ENCODE measurements around the gene CAPN10.

Gene CAPN10

DNA sequence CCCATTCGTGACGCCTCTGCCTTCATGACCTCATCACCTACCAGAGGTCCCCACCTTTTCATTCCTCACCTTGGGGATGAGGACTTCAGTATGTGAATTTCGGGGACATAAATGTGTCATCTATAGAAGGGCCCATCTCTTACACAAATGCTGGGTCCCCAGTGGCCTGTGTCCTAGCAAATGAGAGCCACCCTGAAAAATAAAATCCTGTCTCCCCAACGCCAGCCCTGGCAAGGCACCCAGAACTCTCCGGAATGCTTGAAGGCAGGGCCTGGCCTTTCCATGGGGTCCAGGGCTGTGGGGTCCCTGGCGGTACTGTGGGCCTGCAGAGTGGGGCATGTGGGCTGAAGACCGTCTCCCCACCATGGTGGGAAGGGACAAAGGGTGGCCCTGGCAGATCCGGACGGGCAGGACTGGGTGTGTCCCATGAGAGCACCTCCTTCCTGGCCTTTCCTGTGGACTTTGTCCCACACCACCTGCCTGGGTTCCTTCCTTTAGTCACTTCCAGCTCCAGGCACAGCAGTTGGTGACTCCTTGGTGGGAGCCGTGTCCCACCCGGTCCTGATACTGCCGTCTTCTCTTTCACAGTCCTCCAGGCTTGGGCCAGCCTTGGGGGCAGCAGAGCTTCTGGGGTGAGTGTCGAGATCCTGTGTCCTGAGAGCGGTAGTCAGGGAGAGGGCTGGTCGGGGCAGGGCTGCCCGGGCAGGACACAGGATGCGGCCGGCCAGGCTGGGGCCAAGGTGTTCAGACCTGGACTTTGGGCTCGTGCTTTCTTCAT lies 18.6 kb downstream of the CAPN10 start:
- ChIA-PET POLR2A (no interaction called here), CTCF (interaction anchor here (0.7 to 1.1 kb wide), 2 partner anchors 16 to 18 kb away, joined by 3 to 5 read pairs; partner anchors contain the start of gene CAPN10)
- DNase-seq (ENCODE audit: extremely low spot score), result no peak
- TF ChIP-seq, protein P1, sequence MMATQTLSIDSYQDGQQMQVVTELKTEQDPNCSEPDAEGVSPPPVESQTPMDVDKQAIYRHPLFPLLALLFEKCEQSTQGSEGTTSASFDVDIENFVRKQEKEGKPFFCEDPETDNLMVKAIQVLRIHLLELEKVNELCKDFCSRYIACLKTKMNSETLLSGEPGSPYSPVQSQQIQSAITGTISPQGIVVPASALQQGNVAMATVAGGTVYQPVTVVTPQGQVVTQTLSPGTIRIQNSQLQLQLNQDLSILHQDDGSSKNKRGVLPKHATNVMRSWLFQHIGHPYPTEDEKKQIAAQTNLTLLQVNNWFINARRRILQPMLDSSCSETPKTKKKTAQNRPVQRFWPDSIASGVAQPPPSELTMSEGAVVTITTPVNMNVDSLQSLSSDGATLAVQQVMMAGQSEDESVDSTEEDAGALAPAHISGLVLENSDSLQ (IDR thresholded peaks at IDR 0.05), result no peak
- TF ChIP-seq ZNF384 (IDR thresholded peaks at IDR 0.05) (no peak), ARNT (IDR thresholded peaks at IDR 0.05) (no peak), FOXA1 (IDR thresholded peaks at IDR 0.05) (no peak), SUZ12 (IDR thresholded peaks at IDR 0.05) (no peak), CTBP1 (IDR thresholded peaks at IDR 0.05; ENCODE audit: borderline replicate concordance) (no peak), TARDBP (IDR thresholded peaks at IDR 0.05) (no peak), FOXK2 (IDR thresholded peaks at IDR 0.05) (no peak)

DNA sequence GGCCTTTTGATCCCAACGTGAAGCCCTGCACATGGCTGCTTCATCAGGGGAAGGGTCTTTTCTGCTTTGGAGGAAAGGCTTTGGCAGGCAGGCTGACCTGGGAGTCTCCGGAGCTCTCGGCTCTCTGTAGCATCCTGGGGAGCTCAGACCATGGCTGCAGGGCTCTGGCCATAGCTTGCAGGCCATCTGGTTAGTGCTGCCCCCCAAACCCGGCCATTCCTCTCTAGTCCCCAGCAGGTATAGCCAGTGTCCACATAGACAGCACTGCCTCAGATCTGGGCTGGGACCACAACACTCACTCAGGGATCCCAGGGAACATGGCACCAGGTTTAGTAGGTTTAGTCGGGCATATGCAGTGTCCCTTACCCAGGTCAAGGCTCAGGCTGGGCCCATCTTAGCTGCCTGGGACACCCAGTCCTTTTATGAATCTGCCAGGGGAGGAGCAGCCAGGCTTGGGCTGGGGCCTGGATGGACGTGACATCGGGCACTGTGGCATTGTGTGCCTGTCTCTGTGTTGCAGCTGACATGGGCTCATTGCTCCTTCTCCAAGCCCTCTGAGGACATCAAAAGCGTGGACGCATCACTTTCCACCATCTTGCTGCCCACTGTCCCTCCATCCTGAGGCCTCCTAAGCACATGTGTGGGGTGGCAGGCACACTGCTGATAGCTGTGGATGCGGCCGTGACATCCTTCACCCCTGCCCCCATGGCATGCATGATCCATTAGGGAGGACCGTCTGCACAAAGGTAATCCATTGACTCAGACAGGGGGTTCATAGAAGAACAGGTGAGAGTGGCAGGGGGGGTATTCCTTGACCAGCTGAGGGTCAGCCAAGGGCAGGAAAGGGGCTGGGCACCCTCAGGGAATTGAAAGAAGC lies 19.6 kb downstream of the CAPN10 start:
- DNase-seq (ENCODE audit: extremely low spot score), result no peak
- CTCF ChIA-PET, result no interaction called here
- TF ChIP-seq BHLHE40 (IDR thresholded peaks at IDR 0.05; ENCODE audit: borderline replicate concordance), result no peak
- no peak for TF ChIP-seq SP1 (IDR thresholded peaks at IDR 0.05)
- TF ChIP-seq HDGF (IDR thresholded peaks at IDR 0.05; ENCODE audit: borderline replicate concordance), result no peak
- TF ChIP-seq ARNT (IDR thresholded peaks at IDR 0.05), result no peak
- no peak for TF ChIP-seq SUZ12 (IDR thresholded peaks at IDR 0.05)
- no peak for TF ChIP-seq L3MBTL2 (conservative IDR thresholded peaks at IDR 0.05)
- no peak for TF ChIP-seq ELF4 (IDR thresholded peaks at IDR 0.05)
- TF ChIP-seq FOXK2 (IDR thresholded peaks at IDR 0.05), result no peak
- no peak for TF ChIP-seq TARDBP (IDR thresholded peaks at IDR 0.05)
- TF ChIP-seq FOXA1 (IDR thresholded peaks at IDR 0.05), result no peak
- TF ChIP-seq, protein P1 (IDR thresholded peaks at IDR 0.05), result no peak
- TF ChIP-seq NFRKB (IDR thresholded peaks at IDR 0.05), result no peak
- POLR2A ChIA-PET, result interaction anchor here (1.1 kb wide), 1 partner anchor 19 kb away, joined by 3 read pairs; no protein-coding TSS in a partner anchor

DNA sequence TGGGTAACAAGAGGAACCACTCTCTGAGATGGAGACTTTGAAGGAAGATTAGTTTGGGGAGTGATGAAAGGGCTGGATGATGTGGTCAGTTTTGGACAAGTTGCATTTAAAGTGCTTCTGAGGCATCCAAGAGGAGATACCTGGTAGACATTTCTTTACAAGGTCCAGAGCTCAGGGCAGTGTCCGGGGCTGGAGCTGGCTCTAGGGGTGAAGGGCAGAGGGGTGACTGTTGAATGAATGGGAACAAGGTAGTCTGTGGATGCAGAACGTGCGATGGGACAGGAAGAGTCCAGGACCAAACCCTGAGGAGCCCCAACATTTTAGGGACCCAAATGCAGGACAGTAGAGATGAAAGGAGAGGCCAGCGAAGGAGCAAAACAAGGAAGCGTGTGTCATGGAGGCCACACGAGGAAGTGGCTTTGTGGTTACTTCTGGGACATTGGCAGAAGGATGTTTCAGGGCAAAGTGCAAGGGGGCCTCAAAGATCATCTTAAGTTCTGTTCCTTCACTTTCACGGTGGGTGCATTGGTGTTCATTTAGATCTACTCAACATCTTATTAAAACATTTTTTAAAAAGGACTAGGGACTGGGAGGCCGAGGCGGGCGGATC lies 25.2 kb downstream of the CAPN10 start:
- TF ChIP-seq HDGF (IDR thresholded peaks at IDR 0.05; ENCODE audit: borderline replicate concordance) (no peak), ZNF384 (IDR thresholded peaks at IDR 0.05) (no peak), FOXA1 (IDR thresholded peaks at IDR 0.05) (no peak), L3MBTL2 (conservative IDR thresholded peaks at IDR 0.05) (no peak), NFRKB (IDR thresholded peaks at IDR 0.05) (no peak), SP1 (IDR thresholded peaks at IDR 0.05) (no peak), BHLHE40 (IDR thresholded peaks at IDR 0.05; ENCODE audit: borderline replicate concordance) (no peak), TARDBP (IDR thresholded peaks at IDR 0.05) (no peak), FOXK2 (IDR thresholded peaks at IDR 0.05) (no peak), ELF4 (IDR thresholded peaks at IDR 0.05) (no peak), CTBP1 (IDR thresholded peaks at IDR 0.05; ENCODE audit: borderline replicate concordance) (no peak)
- DNase-seq (ENCODE audit: extremely low spot score), result no peak
- CTCF ChIA-PET, result no interaction called here
- POLR2A ChIA-PET, result no interaction called here

DNA sequence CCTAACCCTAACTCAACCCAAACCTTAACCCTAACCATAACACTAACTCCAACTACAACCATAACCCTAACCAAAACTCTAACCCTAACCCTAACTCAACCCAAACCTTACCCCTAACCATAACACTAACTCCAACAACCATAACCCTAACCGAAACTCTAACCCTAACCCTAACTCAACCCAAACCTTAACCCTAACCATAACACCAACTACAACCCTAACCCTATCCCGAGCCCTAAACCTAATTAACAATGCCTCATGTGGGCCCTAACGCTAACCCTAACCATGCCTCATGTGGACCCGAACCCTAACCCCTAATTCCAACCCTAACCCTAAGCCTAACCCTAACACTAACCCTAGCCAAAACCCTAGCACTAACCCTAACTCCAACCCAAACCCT lies 27.2 kb downstream of the CAPN10 start:
- no peak for DNase-seq (ENCODE audit: extremely low spot score)
- TF ChIP-seq LEF1 (IDR thresholded peaks at IDR 0.05; ENCODE audit: borderline replicate concordance) (no peak), SUZ12 (IDR thresholded peaks at IDR 0.05) (no peak), SP1 (IDR thresholded peaks at IDR 0.05) (no peak), NFRKB (IDR thresholded peaks at IDR 0.05) (no peak), CTBP1 (IDR thresholded peaks at IDR 0.05; ENCODE audit: borderline replicate concordance) (no peak), ZNF384 (IDR thresholded peaks at IDR 0.05) (no peak), HDGF (IDR thresholded peaks at IDR 0.05; ENCODE audit: borderline replicate concordance) (no peak), ARNT (IDR thresholded peaks at IDR 0.05) (no peak), L3MBTL2 (conservative IDR thresholded peaks at IDR 0.05) (no peak), TARDBP (IDR thresholded peaks at IDR 0.05) (no peak), FOXA1 (IDR thresholded peaks at IDR 0.05) (no peak), ELF4 (IDR thresholded peaks at IDR 0.05) (no peak), BHLHE40 (IDR thresholded peaks at IDR 0.05; ENCODE audit: borderline replicate concordance) (no peak)
- ChIA-PET CTCF (no interaction called here), POLR2A (no interaction called here)

DNA sequence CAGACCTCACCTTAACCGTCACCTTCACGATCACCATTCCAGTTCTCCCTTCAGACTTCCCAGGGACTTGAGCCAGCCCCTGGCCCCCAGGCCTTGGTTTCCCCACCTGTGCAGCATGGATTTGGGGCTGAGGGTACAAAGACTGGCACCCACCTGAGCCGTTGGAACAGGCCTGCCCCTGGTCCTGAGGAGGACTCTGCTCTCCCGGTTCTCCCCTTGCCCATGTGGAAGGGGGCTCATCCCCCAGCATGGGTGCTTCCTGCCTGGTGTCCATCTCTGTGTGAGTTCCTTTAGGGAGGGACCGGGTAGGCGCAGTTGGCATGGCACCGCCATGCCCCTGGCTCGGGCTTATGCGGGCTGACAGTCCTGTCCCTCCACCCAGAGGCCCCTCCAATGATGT lies 27.9 kb downstream of the CAPN10 start:
- TF ChIP-seq NFRKB (IDR thresholded peaks at IDR 0.05) (no peak), ARNT (IDR thresholded peaks at IDR 0.05) (no peak), FOXA1 (IDR thresholded peaks at IDR 0.05) (no peak), LEF1 (IDR thresholded peaks at IDR 0.05; ENCODE audit: borderline replicate concordance) (no peak), CTBP1 (IDR thresholded peaks at IDR 0.05; ENCODE audit: borderline replicate concordance) (no peak), SUZ12 (IDR thresholded peaks at IDR 0.05) (no peak), FOXK2 (IDR thresholded peaks at IDR 0.05) (no peak), L3MBTL2 (conservative IDR thresholded peaks at IDR 0.05) (no peak), ZNF384 (IDR thresholded peaks at IDR 0.05) (no peak), BHLHE40 (IDR thresholded peaks at IDR 0.05; ENCODE audit: borderline replicate concordance) (no peak), ELF4 (IDR thresholded peaks at IDR 0.05) (no peak), TARDBP (IDR thresholded peaks at IDR 0.05) (no peak), SP1 (IDR thresholded peaks at IDR 0.05) (no peak)
- TF ChIP-seq, protein P1 (IDR thresholded peaks at IDR 0.05), result no peak
- no peak for DNase-seq (ENCODE audit: extremely low spot score)
- ChIA-PET POLR2A (no interaction called here), CTCF (no interaction called here)
